Neutrophil (primary cell): Measurements from ENCODE around the gene PLA2G4B.

Experiments used
- H3K27ac ChIP-seq: fragments of 200-600 bp; sonication (generic); 2 replicates; pipeline ENCODE4 v1.5.1; 2016; ENCODE audit warnings: mild to moderate bottlenecking, moderate library complexity
- H3K27me3 ChIP-seq: fragments of 200-600 bp; sonication (generic); 2 replicates; pipeline ENCODE4 v1.6.0; 2016; ENCODE audit warnings: mild to moderate bottlenecking
- H3K36me3 ChIP-seq: fragments of 200-600 bp; sonication (generic); 2 replicates; pipeline ENCODE4 v1.5.1; 2017
- H3K4me1 ChIP-seq, 2 experiments: fragments of 200-600 bp in 1 of 2; sonication (generic) in 1 of 2; 1 replicate in 1 of 2; 2 replicates in 1 of 2; pipeline versions ENCODE4 v1.5.1 to v1.6.1; 2013 to 2016; ENCODE audit warnings: low read depth in 1 of 2, low read length in 1 of 2, mild to moderate bottlenecking in 1 of 2, moderate library complexity in 1 of 2; ENCODE audit not compliant: control insufficient read depth in 1 of 2, insufficient read depth in 1 of 2
- H3K4me3 ChIP-seq, 2 experiments: fragments of 200-600 bp in 1 of 2; sonication (generic) in 1 of 2; 1 replicate in 1 of 2; 2 replicates in 1 of 2; pipeline ENCODE4 v1.5.1; 2013 to 2016; ENCODE audit warnings: low read depth in 1 of 2, low read length in 1 of 2, mild to moderate bottlenecking in 1 of 2, moderate library complexity in 1 of 2
- H3K9me3 ChIP-seq: fragments of 200-600 bp; sonication (generic); 2 replicates; pipeline ENCODE4 v1.5.1; 2016
- CTCF ChIP-seq: fragments of 200-600 bp; sonication (generic); IDR thresholded peaks from 2 replicates; pipeline ENCODE4 v1.5.1; 2016; ENCODE audit warnings: antibody characterized with exemption

PLA2G4B gene

GRCh38 chr15:41810651-41811431 is 27.8 kb upstream of the PLA2G4B start:
- Histone ChIP-seq H3K4me1 (peaks cover 0 to 3% of the 10 kb centered on the region in 2 experiments), H3K27me3 (no peaks in the 10 kb centered on the region), H3K4me3 (no peak overlapping the region), H3K9me3 (no peaks in the 10 kb centered on the region), H3K36me3 (peaks cover 33% of the 10 kb centered on the region), H3K27ac (no peak overlapping the region)
- no peak for TF ChIP-seq CTCF

- Histone ChIP-seq H3K4me1 (peaks cover 0 to 3% of the 10 kb centered on the region in 2 experiments), H3K9me3 (no peaks in the 10 kb centered on the region), H3K36me3 (peaks cover 40% of the 10 kb centered on the region), H3K4me3 (no peak overlapping the region), H3K27ac (no peak overlapping the region), H3K27me3 (no peaks in the 10 kb centered on the region)
- peak; percentile 77 for TF ChIP-seq CTCF
Observed at GRCh38 chr15:41811432-41812195, 27.0 kb upstream of the PLA2G4B start.

GRCh38 chr15:41812820-41813375 is 25.7 kb upstream of the PLA2G4B start:
- Histone ChIP-seq H3K27me3 (no peaks in the 10 kb centered on the region), H3K36me3 (peaks cover 53% of the 10 kb centered on the region), H3K9me3 (no peaks in the 10 kb centered on the region), H3K4me3 (no peak overlapping the region), H3K4me1 (peaks cover 0 to 3% of the 10 kb centered on the region in 2 experiments), H3K27ac (no peak overlapping the region)
- TF ChIP-seq CTCF = no peak

- TF ChIP-seq CTCF = no peak
- H3K4me3 ChIP-seq = no peak overlapping the region
- peaks cover 59% of the 10 kb centered on the region for H3K36me3 ChIP-seq
- H3K27me3 ChIP-seq = no peaks in the 10 kb centered on the region
- H3K4me1 ChIP-seq = peaks cover 0 to 3% of the 10 kb centered on the region in 2 experiments
- no peaks in the 10 kb centered on the region for H3K9me3 ChIP-seq
- no peak overlapping the region for H3K27ac ChIP-seq
Observed at GRCh38 chr15:41813426-41813825, 25.2 kb upstream of the PLA2G4B start.

GRCh38 chr15:41814534-41814933 is 24.1 kb upstream of the PLA2G4B start:
- peaks cover 70% of the 10 kb centered on the region for H3K36me3 ChIP-seq
- H3K27me3 ChIP-seq = no peaks in the 10 kb centered on the region
- H3K27ac ChIP-seq = no peak overlapping the region
- no peak for TF ChIP-seq CTCF
- H3K9me3 ChIP-seq = no peaks in the 10 kb centered on the region
- no peaks in the 10 kb centered on the region for H3K4me1 ChIP-seq
- no peak overlapping the region for H3K4me3 ChIP-seq
